ENCODE measurements around the gene ADAMTS9. TPM values are rescaled to one million over a fixed set of nuclear protein-coding genes. Genes with fewer than 3 reads are reported as not detected.

Gene ADAMTS9
- total and polyA plus RNA-seq, 2 of the 13 experiments (the other 11 are each of a cell fraction or from before 2014, with no cell fraction given): 0.02 to 0.09 TPM

DNA sequence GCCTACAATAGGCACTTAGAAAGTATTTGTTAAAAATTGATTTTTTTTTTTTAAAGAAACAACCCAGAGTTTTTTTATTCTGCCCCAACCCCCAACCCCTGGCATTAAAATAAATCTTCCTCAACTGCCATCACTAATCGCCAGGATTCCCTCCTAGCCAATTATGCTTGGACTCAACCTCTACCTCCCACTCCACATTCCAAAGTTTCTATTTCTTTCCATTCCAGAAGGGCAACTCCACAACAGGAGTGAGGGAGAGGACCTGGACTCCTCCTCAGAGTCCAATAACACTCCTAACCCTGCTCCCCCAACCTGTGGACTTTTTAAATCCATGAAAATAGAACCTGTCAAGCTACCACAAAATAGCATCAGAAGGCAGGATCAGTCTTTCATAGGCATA is 99.4 kb downstream of the ADAMTS9 start:
- DNase-seq (ENCODE audit: low spot score): no peak
- no peak for FAIRE-seq
- no TSS peak for BruUV-seq (replicated peaks)
- no peaks in the 10 kb centered on the region for H4K20me1 ChIP-seq (ENCODE audit: insufficient read depth, low read length)
- no peak overlapping the region for H2AFZ ChIP-seq (ENCODE audit: low read length)
- no peaks in the 10 kb centered on the region for H3K27me3 ChIP-seq (ENCODE audit: control insufficient read depth in 1 of 2, insufficient read depth in 2 of 2, low read length in 2 of 2)
- H3K9ac ChIP-seq (ENCODE audit: insufficient read depth, low read depth, low read length): no peak overlapping the region
- in situ Hi-C loops (cut with HindIII; ENCODE audit: extremely low pct_ligation_motif_present, low pct_unique_long_range_greater_than_20kb) (no loop called here), intact Hi-C loops (cut with micrococcal nuclease; ENCODE audit: unreplicated experiment) (no loop called here)
- TF ChIP-seq ZNF75D (CRISPR knock-in tag; IDR thresholded peaks at IDR 0.05; ENCODE audit: borderline replicate concordance) (no peak), SP140L (CRISPR knock-in tag; IDR thresholded peaks at IDR 0.05; ENCODE audit: borderline replicate concordance) (no peak), ZNF224 (CRISPR knock-in tag; IDR thresholded peaks at IDR 0.05) (no peak), NR1H2 (CRISPR knock-in tag; IDR thresholded peaks at IDR 0.05; ENCODE audit: borderline replicate concordance, low read depth) (no peak), TP53 (CRISPR knock-in tag; conservative IDR thresholded peaks at IDR 0.05) (no peak), ZNF629 (CRISPR knock-in tag; conservative IDR thresholded peaks at IDR 0.05) (no peak), ZNF704 (CRISPR knock-in tag; IDR thresholded peaks at IDR 0.05; ENCODE audit: borderline replicate concordance) (no peak), FIP1L1 (IDR thresholded peaks at IDR 0.05; ENCODE audit: borderline replicate concordance, insufficient read depth, low read depth, low read length) (no peak)
- TF ChIP-seq, protein P1, sequence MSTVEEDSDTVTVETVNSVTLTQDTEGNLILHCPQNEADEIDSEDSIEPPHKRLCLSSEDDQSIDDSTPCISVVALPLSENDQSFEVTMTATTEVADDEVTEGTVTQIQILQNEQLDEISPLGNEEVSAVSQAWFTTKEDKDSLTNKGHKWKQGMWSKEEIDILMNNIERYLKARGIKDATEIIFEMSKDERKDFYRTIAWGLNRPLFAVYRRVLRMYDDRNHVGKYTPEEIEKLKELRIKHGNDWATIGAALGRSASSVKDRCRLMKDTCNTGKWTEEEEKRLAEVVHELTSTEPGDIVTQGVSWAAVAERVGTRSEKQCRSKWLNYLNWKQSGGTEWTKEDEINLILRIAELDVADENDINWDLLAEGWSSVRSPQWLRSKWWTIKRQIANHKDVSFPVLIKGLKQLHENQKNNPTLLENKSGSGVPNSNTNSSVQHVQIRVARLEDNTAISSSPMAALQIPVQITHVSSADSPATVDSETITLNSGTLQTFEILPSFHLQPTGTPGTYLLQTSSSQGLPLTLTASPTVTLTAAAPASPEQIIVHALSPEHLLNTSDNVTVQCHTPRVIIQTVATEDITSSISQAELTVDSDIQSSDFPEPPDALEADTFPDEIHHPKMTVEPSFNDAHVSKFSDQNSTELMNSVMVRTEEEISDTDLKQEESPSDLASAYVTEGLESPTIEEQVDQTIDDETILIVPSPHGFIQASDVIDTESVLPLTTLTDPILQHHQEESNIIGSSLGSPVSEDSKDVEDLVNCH (CRISPR knock-in tag; IDR thresholded peaks at IDR 0.05): no peak
- TF ChIP-seq, protein P2, sequence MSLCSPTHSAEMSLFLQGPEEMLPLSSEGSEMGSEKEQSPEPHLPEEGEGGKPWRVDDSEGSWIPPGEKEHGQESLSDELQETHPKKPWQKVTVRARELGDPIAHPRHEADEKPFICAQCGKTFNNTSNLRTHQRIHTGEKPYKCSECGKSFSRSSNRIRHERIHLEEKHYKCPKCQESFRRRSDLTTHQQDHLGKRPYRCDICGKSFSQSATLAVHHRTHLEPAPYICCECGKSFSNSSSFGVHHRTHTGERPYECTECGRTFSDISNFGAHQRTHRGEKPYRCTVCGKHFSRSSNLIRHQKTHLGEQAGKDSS (CRISPR knock-in tag; IDR thresholded peaks at IDR 0.05; ENCODE audit: borderline replicate concordance, low read depth): no peak
- ChIA-PET CTCF (ENCODE audit: low intra/inter-chr PET ratio, low total read pairs) (no interaction called here), POLR2A (no interaction called here)
- H3K36me3 ChIP-seq (replicated peaks in 1 of 2; ENCODE audit: control insufficient read depth in 1 of 2, insufficient read depth in 2 of 2, low read length in 2 of 2): no peaks in the 10 kb centered on the region
- H3K27ac ChIP-seq (ENCODE audit: extremely low read length, insufficient read depth, low read length): no peak overlapping the region
- H3K4me3 ChIP-seq (replicated peaks in 1 of 3; ENCODE audit: insufficient read depth in 1 of 3, low read depth in 2 of 3, low read length in 3 of 3): no peak overlapping the region
- H3K4me2 ChIP-seq (ENCODE audit: low read depth, low read length): no peak overlapping the region
- ATAC-seq: no peak
- H3K9me3 ChIP-seq (ENCODE audit: low read length): no peaks in the 10 kb centered on the region
- no peaks in the 10 kb centered on the region for H3K79me2 ChIP-seq (ENCODE audit: insufficient read depth, low read length)
- 87% methylated on average over 1 of the region's 1 CpG for WGBS (ENCODE audit: low lambda C conversion rate)
- no peaks in the 10 kb centered on the region for H3K4me1 ChIP-seq (ENCODE audit: insufficient read depth, low read length)
